Stimulated activated naive B cell treated with anti-CD40 and anti-IgM and Interleukin-4, amounts not matched to agents 10 μg/mL and 1 μg/mL and 100 μg/mL, for 72 hours (primary cell): ENCODE results near the gene ADAM19.

ENCODE experiments used
- ATAC-seq, 2 donors: fragments of 150-1000 bp; cut with Tn5 transposase; replicated peaks; 2 replicates each; pipeline ENCODE4 v1.10.0; 2021; ENCODE audit warnings: moderate library complexity in 1 of 2
- DNase-seq: peaks from one replicate; pipeline ENCODE4 v3.0.0; 2021
- H3K27ac Mint-ChIP-seq: one replicate; pipeline ENCODE4 v1.8.0; 2022; ENCODE audit warnings: mild to moderate bottlenecking, mixed read lengths
- H3K27me3 Mint-ChIP-seq, 2 donors: one replicate each; pipeline ENCODE4 v1.8.0; 2022; ENCODE audit warnings: mixed read lengths in 2 of 2
- H3K36me3 Mint-ChIP-seq, 2 donors: one replicate each; pipeline ENCODE4 v1.8.0; 2022; ENCODE audit warnings: mixed read lengths in 2 of 2, mild to moderate bottlenecking in 1 of 2
- H3K4me1 Mint-ChIP-seq, 2 donors: one replicate each; pipeline ENCODE4 v1.8.0; 2022; ENCODE audit warnings: mixed read lengths in 2 of 2, mild to moderate bottlenecking in 1 of 2
- H3K4me3 Mint-ChIP-seq, 2 donors: one replicate each; pipeline ENCODE4 v1.8.0; 2022; ENCODE audit warnings: mild to moderate bottlenecking in 2 of 2, mixed read lengths in 2 of 2, moderate library complexity in 1 of 2
- H3K9me3 Mint-ChIP-seq, 2 donors: one replicate each; pipeline ENCODE4 v1.8.0; 2022; ENCODE audit warnings: mixed read lengths in 2 of 2, mild to moderate bottlenecking in 1 of 2

ADAM19 gene

GRCh38 chr5:157547941-157548512 lies 27.5 kb downstream of the ADAM19 start:
- H3K4me3 Mint-ChIP-seq = peak overlapping the region; percentile 30 to 34
- peaks cover 22 to 53% of the 10 kb centered on the region in 2 donors for H3K36me3 Mint-ChIP-seq
- H3K9me3 Mint-ChIP-seq = no peaks in the 10 kb centered on the region
- ATAC-seq = peak in 1 of 2 donors; percentile 24
- no peaks in the 10 kb centered on the region for H3K27me3 Mint-ChIP-seq
- H3K27ac Mint-ChIP-seq = peak overlapping the region; percentile 28
- H3K4me1 Mint-ChIP-seq = peaks cover 71 to 98% of the 10 kb centered on the region in 2 donors
- DNase-seq = no peak

- H3K27ac Mint-ChIP-seq = peak overlapping the region; percentile 95
- H3K4me1 Mint-ChIP-seq = peaks cover 69 to 100% of the 10 kb centered on the region in 2 donors
- DNase-seq (no peak), ATAC-seq (no peak)
- H3K9me3 Mint-ChIP-seq = no peaks in the 10 kb centered on the region
- H3K27me3 Mint-ChIP-seq = no peaks in the 10 kb centered on the region
- H3K4me3 Mint-ChIP-seq = no peak overlapping the region
- H3K36me3 Mint-ChIP-seq = peaks cover 20 to 43% of the 10 kb centered on the region in 2 donors
Observed at GRCh38 chr5:157546456-157547100, 29.0 kb downstream of the ADAM19 start.

- peaks cover 72 to 100% of the 10 kb centered on the region in 2 donors for H3K4me1 Mint-ChIP-seq
- no peaks in the 10 kb centered on the region for H3K9me3 Mint-ChIP-seq
- peaks cover 15 to 36% of the 10 kb centered on the region in 2 donors for H3K36me3 Mint-ChIP-seq
- ATAC-seq (no peak), DNase-seq (no peak)
- H3K27me3 Mint-ChIP-seq = no peaks in the 10 kb centered on the region
- no peak overlapping the region for H3K4me3 Mint-ChIP-seq
- peak overlapping the region; percentile 95 for H3K27ac Mint-ChIP-seq
Observed at GRCh38 chr5:157545610-157546310, 29.8 kb downstream of the ADAM19 start.

GRCh38 chr5:157544623-157544989 lies 31.0 kb downstream of the ADAM19 start:
- Mint-ChIP-seq H3K9me3 (no peaks in the 10 kb centered on the region), H3K27me3 (no peaks in the 10 kb centered on the region), H3K4me1 (peaks cover 68 to 100% of the 10 kb centered on the region in 2 donors), H3K27ac (peak overlapping the region; percentile 95), H3K36me3 (peaks cover 15 to 35% of the 10 kb centered on the region in 2 donors), H3K4me3 (no peak overlapping the region)
- DNase-seq = no peak
- no peak for ATAC-seq

GRCh38 chr5:157543825-157544622 lies 31.6 kb downstream of the ADAM19 start:
- ATAC-seq (no peak), DNase-seq (no peak)
- Mint-ChIP-seq H3K4me1 (peaks cover 64 to 100% of the 10 kb centered on the region in 2 donors), H3K27ac (peak overlapping the region; percentile 95), H3K9me3 (no peaks in the 10 kb centered on the region), H3K27me3 (no peaks in the 10 kb centered on the region), H3K36me3 (peaks cover 15 to 30% of the 10 kb centered on the region in 2 donors), H3K4me3 (no peak overlapping the region)

GRCh38 chr5:157542282-157543000 lies 33.1 kb downstream of the ADAM19 start:
- Mint-ChIP-seq H3K9me3 (no peaks in the 10 kb centered on the region), H3K36me3 (peaks cover 5 to 17% of the 10 kb centered on the region in 2 donors), H3K27me3 (no peaks in the 10 kb centered on the region), H3K27ac (no peak overlapping the region), H3K4me3 (no peak overlapping the region), H3K4me1 (peaks cover 55 to 99% of the 10 kb centered on the region in 2 donors)
- ATAC-seq (no peak), DNase-seq (no peak)

GRCh38 chr5:157541447-157542118 lies 34.0 kb downstream of the ADAM19 start:
- peaks cover 10 to 23% of the 10 kb centered on the region in 2 donors for H3K36me3 Mint-ChIP-seq
- peak overlapping the region; percentile 49 to 50 for H3K4me3 Mint-ChIP-seq
- no peaks in the 10 kb centered on the region for H3K27me3 Mint-ChIP-seq
- DNase-seq (no peak), ATAC-seq (no peak)
- H3K4me1 Mint-ChIP-seq = peaks cover 55 to 95% of the 10 kb centered on the region in 2 donors
- H3K9me3 Mint-ChIP-seq = no peaks in the 10 kb centered on the region
- H3K27ac Mint-ChIP-seq = peak overlapping the region; percentile 63

GRCh38 chr5:157540707-157541446 lies 34.7 kb downstream of the ADAM19 start:
- H3K9me3 Mint-ChIP-seq = no peaks in the 10 kb centered on the region
- H3K4me1 Mint-ChIP-seq = peaks cover 50 to 91% of the 10 kb centered on the region in 2 donors
- H3K27me3 Mint-ChIP-seq = no peaks in the 10 kb centered on the region
- peak overlapping the region; percentile 63 for H3K27ac Mint-ChIP-seq
- H3K36me3 Mint-ChIP-seq = peaks cover 7 to 19% of the 10 kb centered on the region in 2 donors
- DNase-seq (peak; percentile 53), ATAC-seq (peak; percentile 97 to 98)
- H3K4me3 Mint-ChIP-seq = peak overlapping the region; percentile 49 to 50

- peaks cover 11 to 27% of the 10 kb centered on the region in 2 donors for H3K36me3 Mint-ChIP-seq
- H3K27me3 Mint-ChIP-seq = no peaks in the 10 kb centered on the region
- DNase-seq (no peak), ATAC-seq (no peak)
- peak overlapping the region; percentile 49 to 50 for H3K4me3 Mint-ChIP-seq
- no peaks in the 10 kb centered on the region for H3K9me3 Mint-ChIP-seq
- H3K4me1 Mint-ChIP-seq = peaks cover 51 to 91% of the 10 kb centered on the region in 2 donors
- H3K27ac Mint-ChIP-seq = peak overlapping the region; percentile 63
Observed at GRCh38 chr5:157540124-157540523, 35.5 kb downstream of the ADAM19 start.

GRCh38 chr5:157539503-157540022 lies 36.0 kb downstream of the ADAM19 start:
- Mint-ChIP-seq H3K27me3 (no peaks in the 10 kb centered on the region), H3K4me3 (no peak overlapping the region), H3K9me3 (no peaks in the 10 kb centered on the region), H3K27ac (peak overlapping the region; percentile 63), H3K4me1 (peaks cover 50 to 91% of the 10 kb centered on the region in 2 donors), H3K36me3 (peaks cover 11 to 29% of the 10 kb centered on the region in 2 donors)
- ATAC-seq (no peak), DNase-seq (no peak)

GRCh38 chr5:157538311-157538710 lies 37.3 kb downstream of the ADAM19 start:
- H3K27me3 Mint-ChIP-seq = no peaks in the 10 kb centered on the region
- H3K4me1 Mint-ChIP-seq = peaks cover 45 to 87% of the 10 kb centered on the region in 2 donors
- H3K4me3 Mint-ChIP-seq = no peak overlapping the region
- H3K9me3 Mint-ChIP-seq = no peaks in the 10 kb centered on the region
- peak overlapping the region; percentile 31 for H3K27ac Mint-ChIP-seq
- no peak for ATAC-seq
- peaks cover 11 to 24% of the 10 kb centered on the region in 2 donors for H3K36me3 Mint-ChIP-seq
- DNase-seq = no peak

GRCh38 chr5:157535042-157535865 lies 40.3 kb downstream of the ADAM19 start:
- H3K27ac Mint-ChIP-seq = peak overlapping the region; percentile 53
- ATAC-seq = no peak
- H3K9me3 Mint-ChIP-seq = no peaks in the 10 kb centered on the region
- H3K4me3 Mint-ChIP-seq = no peak overlapping the region
- H3K4me1 Mint-ChIP-seq = peaks cover 40 to 75% of the 10 kb centered on the region in 2 donors
- DNase-seq = no peak
- peaks cover 24 to 45% of the 10 kb centered on the region in 2 donors for H3K36me3 Mint-ChIP-seq
- H3K27me3 Mint-ChIP-seq = no peaks in the 10 kb centered on the region
